Measurements from ENCODE around the gene MYO7B.

MYO7B gene

GRCh38 chr2:127619203-127619590 is 83.7 kb downstream of the MYO7B start:
- DNase-seq (ENCODE audit: low read depth), result no peak
- no peak overlapping the region for H3K4me3 ChIP-seq (ENCODE audit: low read depth, low read length)

GRCh38 chr2:127619877-127620705 is 84.6 kb downstream of the MYO7B start:
- DNase-seq (ENCODE audit: low read depth), result no peak
- no peak overlapping the region for H3K4me3 ChIP-seq (ENCODE audit: low read depth, low read length)

- H3K4me3 ChIP-seq (ENCODE audit: low read depth, low read length), result no peak overlapping the region
- DNase-seq (ENCODE audit: low read depth), result no peak
Measured at GRCh38 chr2:127620866-127621265, 85.4 kb downstream of the MYO7B start.

- no peak overlapping the region for H3K4me3 ChIP-seq (ENCODE audit: low read depth, low read length)
- DNase-seq (ENCODE audit: low read depth), result no peak
Measured at GRCh38 chr2:127621981-127622431, 86.5 kb downstream of the MYO7B start.

- DNase-seq (ENCODE audit: low read depth), result no peak
- H3K4me3 ChIP-seq (ENCODE audit: low read depth, low read length), result no peak overlapping the region
Measured at GRCh38 chr2:127622561-127623387, 87.3 kb downstream of the MYO7B start.

- H3K4me3 ChIP-seq (ENCODE audit: low read depth, low read length), result no peak overlapping the region
- DNase-seq (ENCODE audit: low read depth), result peak; percentile 15
Measured at GRCh38 chr2:127623388-127624319, 88.2 kb downstream of the MYO7B start.

GRCh38 chr2:127624320-127624755 is 88.9 kb downstream of the MYO7B start:
- no peak for DNase-seq (ENCODE audit: low read depth)
- no peak overlapping the region for H3K4me3 ChIP-seq (ENCODE audit: low read depth, low read length)

- no peak for DNase-seq (ENCODE audit: low read depth)
- no peak overlapping the region for H3K4me3 ChIP-seq (ENCODE audit: low read depth, low read length)
Measured at GRCh38 chr2:127624756-127625571, 89.5 kb downstream of the MYO7B start.

- no peak for DNase-seq (ENCODE audit: low read depth)
- H3K4me3 ChIP-seq (ENCODE audit: low read depth, low read length), result no peak overlapping the region
Measured at GRCh38 chr2:127625572-127625951, 90.1 kb downstream of the MYO7B start.

GRCh38 chr2:127626175-127626574 is 90.7 kb downstream of the MYO7B start:
- H3K4me3 ChIP-seq (ENCODE audit: low read depth, low read length), result no peak overlapping the region
- DNase-seq (ENCODE audit: low read depth), result no peak

GRCh38 chr2:127626917-127627739 is 91.6 kb downstream of the MYO7B start:
- no peak overlapping the region for H3K4me3 ChIP-seq (ENCODE audit: low read depth, low read length)
- DNase-seq (ENCODE audit: low read depth), result no peak

GRCh38 chr2:127627740-127628571 is 92.5 kb downstream of the MYO7B start:
- no peak for DNase-seq (ENCODE audit: low read depth)
- no peak overlapping the region for H3K4me3 ChIP-seq (ENCODE audit: low read depth, low read length)

GRCh38 chr2:127628767-127629614 is 93.5 kb downstream of the MYO7B start:
- DNase-seq (ENCODE audit: low read depth), result no peak
- H3K4me3 ChIP-seq (ENCODE audit: low read depth, low read length), result no peak overlapping the region

GRCh38 chr2:127629637-127630036 is 94.2 kb downstream of the MYO7B start:
- no peak for DNase-seq (ENCODE audit: low read depth)
- no peak overlapping the region for H3K4me3 ChIP-seq (ENCODE audit: low read depth, low read length)

GRCh38 chr2:127630096-127630863 is 94.8 kb downstream of the MYO7B start:
- no peak overlapping the region for H3K4me3 ChIP-seq (ENCODE audit: low read depth, low read length)
- no peak for DNase-seq (ENCODE audit: low read depth)
